Fibroblast of lung (primary cell): Measurements from ENCODE around the gene WASHC3. TPM values are rescaled to one million over a fixed set of nuclear protein-coding genes. Genes with fewer than 3 reads are reported as not detected.

Experiments
- DNase-seq, 2 donors: peaks; one replicate each; pipeline versions ENCODE4 v3.0.0 to v3.0.0-alpha.2; 2010; ENCODE audit warnings: low read depth in 2 of 2
- H2AFZ ChIP-seq: 2 replicates; pipeline ENCODE4 v1.5.1; 2012; ENCODE audit warnings: low read length, control low read depth, inconsistent platforms
- H3K27ac ChIP-seq: 2 replicates; pipeline ENCODE4 v1.5.1; 2011; ENCODE audit warnings: low read length, control low read depth; ENCODE audit not compliant: insufficient read depth
- H3K27me3 ChIP-seq: 2 replicates; pipeline ENCODE4 v1.5.1; 2011; ENCODE audit warnings: mild to moderate bottlenecking, low read length; ENCODE audit not compliant: control insufficient read depth, insufficient read depth
- H3K36me3 ChIP-seq: 2 replicates; pipeline ENCODE4 v1.5.1; 2011; ENCODE audit warnings: low read length; ENCODE audit not compliant: control insufficient read depth, insufficient read depth
- H3K4me1 ChIP-seq: 2 replicates; pipeline ENCODE4 v1.5.1; 2011; ENCODE audit warnings: low read length; ENCODE audit not compliant: control insufficient read depth, insufficient read depth; ENCODE audit errors: extremely low read depth
- H3K4me2 ChIP-seq: 2 replicates; pipeline ENCODE4 v1.5.1; 2011; ENCODE audit warnings: low read length, control low read depth; ENCODE audit not compliant: insufficient read depth; ENCODE audit errors: extremely low read depth
- H3K4me3 ChIP-seq, 4 experiments: fragments of 200-600 bp in 1 of 4; sonication (generic) in 1 of 4; replicated peaks in 1 of 4; 2 replicates each; pipeline ENCODE4 v1.5.1; 2011 to 2016; ENCODE audit warnings: low read length in 4 of 4, low read depth in 3 of 4, mild to moderate bottlenecking in 3 of 4, control low read depth in 2 of 4, inconsistent platforms in 1 of 4, mixed read lengths in 1 of 4; ENCODE audit not compliant: insufficient read depth in 1 of 4; ENCODE audit errors: control extremely low read depth in 1 of 4
- H3K79me2 ChIP-seq: 2 replicates; pipeline ENCODE4 v1.5.1; 2012; ENCODE audit warnings: mild to moderate bottlenecking, low read length, inconsistent platforms; ENCODE audit not compliant: control insufficient read depth, insufficient read depth
- H3K9ac ChIP-seq: 2 replicates; pipeline ENCODE4 v1.5.1; 2011; ENCODE audit warnings: mild to moderate bottlenecking, low read length, control low read depth; ENCODE audit not compliant: insufficient read depth
- H3K9me3 ChIP-seq: 2 replicates; pipeline ENCODE4 v1.5.1; 2012; ENCODE audit warnings: low read depth, low read length; ENCODE audit not compliant: control insufficient read depth, insufficient read depth
- H4K20me1 ChIP-seq: 2 replicates; pipeline ENCODE4 v1.5.1; 2011; ENCODE audit warnings: low read length; ENCODE audit not compliant: control insufficient read depth, insufficient read depth; ENCODE audit errors: extremely low read depth
- CTCF ChIP-seq, 2 donors: IDR thresholded peaks in 1 of 2; conservative IDR thresholded peaks in 1 of 2; 1 replicate in 1 of 2; 2 replicates in 1 of 2; pipeline ENCODE4 v1.5.1; 2011 to 2012; ENCODE audit warnings: low read length in 2 of 2, control low read depth in 1 of 2, inconsistent platforms in 1 of 2, low read depth in 1 of 2, mild to moderate bottlenecking in 1 of 2
- EZH2 ChIP-seq: IDR thresholded peaks from 2 replicates; pipeline ENCODE4 v1.5.1; 2012; ENCODE audit warnings: low read length, control low read depth, mild to moderate bottlenecking; ENCODE audit errors: missing control alignments
- polyA plus RNA-seq, 2 donors: library from polyadenylated mRNA; depleted of rRNA in 1 of 2; stranded (reverse) in 1 of 2; unstranded in 1 of 2; fragments of >200 nt; gene quantifications; 2 replicates each; pipeline ENCODE4 v1.2.1, GENCODE V29; 2011 to 2012; ENCODE audit warnings: missing spikeins in 1 of 2
- total RNA-seq: library from RNA; depleted of rRNA; stranded (reverse); fragments of >200 nt; gene quantifications from 2 replicates; pipeline ENCODE4 v1.2.1, GENCODE V29; 2014

The WASHC3 gene
- total and polyA plus RNA-seq, 2 donors (not counting 1 experiment from before 2014, with no cell fraction given), result 97.5 to 149 TPM

DNA sequence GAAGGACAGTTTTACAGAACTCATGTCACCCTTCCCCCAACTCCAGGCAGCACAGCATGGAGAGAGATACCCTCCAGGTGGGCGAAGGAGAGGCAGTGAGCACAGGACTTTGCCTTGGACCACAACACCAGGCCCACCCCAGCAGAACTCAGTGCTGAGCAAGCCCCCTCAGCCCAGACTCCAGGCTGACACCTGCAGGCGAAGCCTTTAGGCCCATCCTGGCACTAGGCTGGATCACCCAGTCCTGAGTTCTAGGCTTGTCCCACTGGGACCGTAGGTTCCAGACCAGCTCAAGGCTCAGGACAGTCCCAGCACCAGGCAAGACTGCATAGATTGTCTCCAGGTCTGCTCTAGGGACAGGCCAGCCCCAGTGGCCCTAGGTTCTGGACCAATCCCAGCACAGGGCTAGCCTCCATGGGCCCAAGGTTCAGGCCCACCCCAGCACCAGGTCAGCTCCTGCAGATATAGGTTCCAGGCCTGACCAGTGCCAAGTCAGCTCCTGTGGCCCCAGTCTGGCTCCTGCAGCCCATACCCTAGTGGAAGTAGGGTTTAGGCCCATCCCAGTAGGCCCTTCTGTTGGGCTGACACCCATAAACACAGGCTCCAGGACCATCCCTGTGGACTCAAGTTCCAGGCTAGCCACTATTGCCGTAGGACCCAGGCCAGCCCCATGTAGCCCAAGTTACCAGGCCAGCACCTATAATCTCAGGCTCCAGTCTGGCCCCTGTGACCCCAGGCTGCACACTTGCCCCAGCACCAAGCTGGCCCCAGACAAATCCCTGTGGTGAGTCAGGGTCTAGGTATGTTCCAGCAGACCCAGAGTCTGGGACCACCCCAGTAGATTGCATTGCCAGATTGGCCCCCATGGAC is 9.4 kb downstream of the WASHC3 start:
- no peak for DNase-seq
- H3K9me3 ChIP-seq, result no peaks in the 10 kb centered on the region
- H3K9ac ChIP-seq, result no peak overlapping the region
- H3K4me3 ChIP-seq, result no peak overlapping the region
- TF ChIP-seq EZH2 (no peak), CTCF (conservative IDR thresholded peaks at IDR 0.05 in 1 of 2, IDR thresholded peaks at IDR 0.05 in 1 of 2; ENCODE audit: low read depth in 1 of 2, low read length in 2 of 2) (no peak)
- no peak overlapping the region for H3K27ac ChIP-seq
- no peaks in the 10 kb centered on the region for H4K20me1 ChIP-seq
- H3K27me3 ChIP-seq, result no peaks in the 10 kb centered on the region
- no peak overlapping the region for H3K4me2 ChIP-seq
- H3K4me1 ChIP-seq, result no peaks in the 10 kb centered on the region
- no peaks in the 10 kb centered on the region for H3K79me2 ChIP-seq
- no peak overlapping the region for H2AFZ ChIP-seq
- peaks cover 3% of the 10 kb centered on the region for H3K36me3 ChIP-seq

DNA sequence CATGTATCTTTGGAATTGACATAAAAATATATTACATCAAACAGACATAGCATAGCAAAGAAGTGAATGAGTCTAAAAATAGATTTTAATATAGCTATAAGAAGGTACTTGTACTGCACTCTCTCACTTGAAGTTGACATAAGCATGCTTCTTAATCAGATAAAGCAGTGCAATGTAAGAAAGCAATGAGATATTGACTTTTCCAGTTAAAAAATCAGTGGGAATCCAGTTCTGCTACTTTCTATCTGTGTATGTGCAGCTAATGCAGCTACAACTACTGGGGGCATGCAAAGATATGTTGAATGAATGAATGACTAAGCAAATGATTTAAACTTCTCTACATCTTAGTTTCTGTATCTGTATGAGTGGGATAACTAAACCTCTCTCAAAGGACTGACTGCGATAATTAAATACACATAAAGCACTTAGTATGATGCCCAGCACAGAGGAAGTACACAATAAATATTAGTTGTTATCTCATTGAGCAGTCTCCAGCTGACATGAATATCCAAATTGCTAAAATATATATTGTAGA is 10.3 kb downstream of the WASHC3 start:
- H3K27ac ChIP-seq, result no peak overlapping the region
- H3K4me2 ChIP-seq, result no peak overlapping the region
- no peaks in the 10 kb centered on the region for H3K27me3 ChIP-seq
- no peaks in the 10 kb centered on the region for H3K4me1 ChIP-seq
- no peaks in the 10 kb centered on the region for H3K79me2 ChIP-seq
- H3K9ac ChIP-seq, result no peak overlapping the region
- no peak for DNase-seq
- no peak overlapping the region for H2AFZ ChIP-seq
- peaks cover 3% of the 10 kb centered on the region for H3K36me3 ChIP-seq
- H4K20me1 ChIP-seq, result no peaks in the 10 kb centered on the region
- no peaks in the 10 kb centered on the region for H3K9me3 ChIP-seq
- no peak for TF ChIP-seq EZH2
- no peak for TF ChIP-seq CTCF (conservative IDR thresholded peaks at IDR 0.05 in 1 of 2, IDR thresholded peaks at IDR 0.05 in 1 of 2; ENCODE audit: low read depth in 1 of 2, low read length in 2 of 2)
- no peak overlapping the region for H3K4me3 ChIP-seq

GRCh38 chr12:102050660-102051430 is 10.9 kb downstream of the WASHC3 start:
- H4K20me1 ChIP-seq, result no peaks in the 10 kb centered on the region
- H2AFZ ChIP-seq, result no peak overlapping the region
- H3K36me3 ChIP-seq, result peaks cover 3% of the 10 kb centered on the region
- H3K9ac ChIP-seq, result no peak overlapping the region
- no peak for TF ChIP-seq EZH2
- TF ChIP-seq CTCF (conservative IDR thresholded peaks at IDR 0.05 in 1 of 2, IDR thresholded peaks at IDR 0.05 in 1 of 2; ENCODE audit: low read depth in 1 of 2, low read length in 2 of 2), result no peak
- no peaks in the 10 kb centered on the region for H3K27me3 ChIP-seq
- no peaks in the 10 kb centered on the region for H3K9me3 ChIP-seq
- no peak overlapping the region for H3K27ac ChIP-seq
- H3K4me3 ChIP-seq, result no peak overlapping the region
- no peaks in the 10 kb centered on the region for H3K79me2 ChIP-seq
- H3K4me1 ChIP-seq, result no peaks in the 10 kb centered on the region
- H3K4me2 ChIP-seq, result no peak overlapping the region
- no peak for DNase-seq
